Endometrium (tissue), 2 donors: Measurements from ENCODE around the gene DGKQ.

Experiments used
- FAIRE-seq: peaks from 2 replicates; lab custom pipeline; 2012; peaks lifted over from hg19 to GRCh38; lab: Jason Lieb, UNC
- donor health status: control.
- donor health status: control.

The DGKQ gene, protein sequence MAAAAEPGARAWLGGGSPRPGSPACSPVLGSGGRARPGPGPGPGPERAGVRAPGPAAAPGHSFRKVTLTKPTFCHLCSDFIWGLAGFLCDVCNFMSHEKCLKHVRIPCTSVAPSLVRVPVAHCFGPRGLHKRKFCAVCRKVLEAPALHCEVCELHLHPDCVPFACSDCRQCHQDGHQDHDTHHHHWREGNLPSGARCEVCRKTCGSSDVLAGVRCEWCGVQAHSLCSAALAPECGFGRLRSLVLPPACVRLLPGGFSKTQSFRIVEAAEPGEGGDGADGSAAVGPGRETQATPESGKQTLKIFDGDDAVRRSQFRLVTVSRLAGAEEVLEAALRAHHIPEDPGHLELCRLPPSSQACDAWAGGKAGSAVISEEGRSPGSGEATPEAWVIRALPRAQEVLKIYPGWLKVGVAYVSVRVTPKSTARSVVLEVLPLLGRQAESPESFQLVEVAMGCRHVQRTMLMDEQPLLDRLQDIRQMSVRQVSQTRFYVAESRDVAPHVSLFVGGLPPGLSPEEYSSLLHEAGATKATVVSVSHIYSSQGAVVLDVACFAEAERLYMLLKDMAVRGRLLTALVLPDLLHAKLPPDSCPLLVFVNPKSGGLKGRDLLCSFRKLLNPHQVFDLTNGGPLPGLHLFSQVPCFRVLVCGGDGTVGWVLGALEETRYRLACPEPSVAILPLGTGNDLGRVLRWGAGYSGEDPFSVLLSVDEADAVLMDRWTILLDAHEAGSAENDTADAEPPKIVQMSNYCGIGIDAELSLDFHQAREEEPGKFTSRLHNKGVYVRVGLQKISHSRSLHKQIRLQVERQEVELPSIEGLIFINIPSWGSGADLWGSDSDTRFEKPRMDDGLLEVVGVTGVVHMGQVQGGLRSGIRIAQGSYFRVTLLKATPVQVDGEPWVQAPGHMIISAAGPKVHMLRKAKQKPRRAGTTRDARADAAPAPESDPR

DNA sequence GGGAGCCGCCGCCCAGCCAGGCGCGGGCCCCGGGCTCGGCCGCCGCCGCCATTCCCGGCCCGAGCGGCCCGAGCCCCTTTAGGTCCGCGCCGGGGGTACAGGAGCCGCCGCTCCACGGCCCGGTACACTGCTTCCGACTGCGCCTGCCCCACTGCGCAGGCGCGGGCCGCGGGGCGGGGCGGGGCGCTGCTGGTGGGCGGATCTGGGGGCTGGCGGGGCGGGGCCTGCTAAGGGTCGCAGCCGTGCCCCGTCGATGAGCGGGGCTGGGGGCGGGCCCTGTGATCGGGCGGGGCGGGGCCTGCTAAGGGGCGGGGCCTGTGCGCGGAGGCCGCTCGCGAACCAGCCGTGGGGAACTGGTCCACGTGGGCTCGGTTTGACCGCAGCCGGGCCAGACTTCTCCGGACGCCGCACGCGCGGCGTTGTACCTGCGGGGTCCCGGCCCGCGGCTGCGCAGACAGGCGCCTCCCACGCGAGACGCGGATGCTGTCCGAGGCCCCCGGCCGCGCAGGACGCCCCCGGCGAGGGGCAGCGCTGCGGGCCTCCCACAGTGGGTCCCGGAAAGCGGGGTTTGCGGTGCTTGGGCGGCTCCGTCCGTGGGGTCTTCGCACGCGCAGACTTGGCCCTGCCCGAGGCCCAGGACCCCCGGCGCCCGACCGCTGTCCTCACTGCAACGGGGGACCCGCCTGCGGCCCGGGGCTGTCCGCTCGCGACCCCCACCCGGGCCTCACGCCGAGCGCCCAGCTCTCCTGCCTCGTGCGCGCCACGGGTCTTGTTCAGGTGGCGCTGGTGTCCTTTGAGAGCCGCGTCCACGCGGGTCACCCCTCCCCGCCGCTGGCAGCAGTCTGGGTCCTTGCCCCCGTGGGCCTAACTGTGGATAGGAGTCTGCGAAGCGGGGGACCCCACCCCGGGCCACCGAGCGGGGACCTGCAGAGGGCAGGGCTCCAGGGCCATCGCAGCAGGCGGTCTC is at the start of gene DGKQ:
Gene DGKQ, minus strand, starts transcription at position 139 of the 967 bp plus-strand sequence. Its CDS starts 87 bp downstream, at position 52.
- FAIRE-seq = no peak

DNA sequence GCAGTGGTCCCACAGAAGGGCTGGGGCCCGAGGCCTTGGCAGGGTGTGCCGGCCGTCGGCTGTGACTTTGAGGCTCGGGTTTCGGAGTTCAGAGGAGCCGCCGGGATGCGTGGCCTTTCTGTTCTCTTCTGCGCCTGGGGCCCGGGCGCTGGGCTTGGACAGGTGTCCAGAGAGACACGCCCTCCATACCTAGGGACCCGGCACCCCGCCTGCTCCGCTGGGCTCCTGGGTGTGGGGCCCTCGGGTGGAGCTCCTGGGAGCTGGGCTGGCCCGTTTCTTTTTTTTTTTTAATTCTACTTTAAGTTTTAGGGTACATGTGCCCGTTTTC is 49.3 kb upstream of the DGKQ start:
- no peak for FAIRE-seq

DNA sequence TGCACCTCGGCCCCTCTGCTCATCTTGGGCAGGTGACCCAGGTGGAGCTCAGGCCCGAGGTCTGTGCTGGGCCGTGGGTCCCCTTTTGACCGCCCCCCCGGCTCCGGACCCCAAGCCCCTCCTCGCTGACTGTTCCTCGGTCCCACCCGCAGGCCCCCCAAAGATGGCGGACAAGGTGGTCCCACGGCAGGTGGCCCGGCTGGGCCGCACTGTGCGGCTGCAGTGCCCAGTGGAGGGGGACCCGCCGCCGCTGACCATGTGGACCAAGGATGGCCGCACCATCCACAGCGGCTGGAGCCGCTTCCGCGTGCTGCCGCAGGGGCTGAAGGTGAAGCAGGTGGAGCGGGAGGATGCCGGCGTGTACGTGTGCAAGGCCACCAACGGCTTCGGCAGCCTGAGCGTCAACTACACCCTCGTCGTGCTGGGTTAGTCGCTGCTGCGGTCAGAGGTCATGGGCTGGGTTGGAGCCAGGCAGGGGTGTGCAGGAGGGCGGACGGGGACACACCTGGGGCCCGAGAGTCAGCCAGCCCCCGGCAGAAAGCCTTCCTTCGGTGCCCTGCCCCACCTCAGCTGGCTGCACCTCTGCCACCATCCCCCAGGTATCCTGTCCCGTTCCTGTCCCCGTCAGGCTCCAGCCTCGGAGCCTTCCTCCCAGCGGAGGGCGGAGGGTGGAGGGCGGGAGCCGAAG is 48.8 kb upstream of the DGKQ start:
- no peak for FAIRE-seq

DNA sequence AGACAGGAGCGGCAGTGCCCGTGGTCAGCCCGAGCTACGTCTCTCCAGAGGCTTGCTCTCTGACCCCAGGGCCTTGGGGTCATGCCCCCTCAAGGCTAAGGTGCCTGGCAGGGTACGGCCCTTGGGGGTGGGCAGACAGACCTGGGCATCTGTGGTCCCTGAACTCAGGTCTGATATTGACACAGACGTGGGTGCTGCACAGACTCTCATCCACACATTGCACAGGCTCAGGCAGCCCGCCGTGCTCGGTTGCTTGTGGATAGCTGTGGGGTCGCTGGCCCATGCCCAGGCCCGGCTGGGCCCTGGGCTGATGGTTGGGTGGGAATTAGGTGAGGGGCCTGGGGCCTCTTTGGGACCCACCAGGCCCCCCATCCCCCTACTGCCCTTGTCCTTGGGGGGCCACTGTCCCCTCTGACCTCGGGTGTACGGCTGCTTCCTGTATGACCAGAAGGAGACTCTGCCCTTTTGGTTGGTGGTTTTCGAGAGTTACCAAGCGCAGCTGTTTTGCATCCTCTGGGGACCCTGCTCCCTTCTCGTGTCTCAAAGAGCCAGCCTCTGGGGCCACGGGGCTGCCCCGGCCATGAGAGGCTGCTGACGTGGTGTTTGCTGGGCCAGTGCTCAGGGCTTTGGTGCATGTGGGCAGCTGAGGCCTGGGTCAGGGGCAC is 48.1 kb upstream of the DGKQ start:
- FAIRE-seq = no peak

DNA sequence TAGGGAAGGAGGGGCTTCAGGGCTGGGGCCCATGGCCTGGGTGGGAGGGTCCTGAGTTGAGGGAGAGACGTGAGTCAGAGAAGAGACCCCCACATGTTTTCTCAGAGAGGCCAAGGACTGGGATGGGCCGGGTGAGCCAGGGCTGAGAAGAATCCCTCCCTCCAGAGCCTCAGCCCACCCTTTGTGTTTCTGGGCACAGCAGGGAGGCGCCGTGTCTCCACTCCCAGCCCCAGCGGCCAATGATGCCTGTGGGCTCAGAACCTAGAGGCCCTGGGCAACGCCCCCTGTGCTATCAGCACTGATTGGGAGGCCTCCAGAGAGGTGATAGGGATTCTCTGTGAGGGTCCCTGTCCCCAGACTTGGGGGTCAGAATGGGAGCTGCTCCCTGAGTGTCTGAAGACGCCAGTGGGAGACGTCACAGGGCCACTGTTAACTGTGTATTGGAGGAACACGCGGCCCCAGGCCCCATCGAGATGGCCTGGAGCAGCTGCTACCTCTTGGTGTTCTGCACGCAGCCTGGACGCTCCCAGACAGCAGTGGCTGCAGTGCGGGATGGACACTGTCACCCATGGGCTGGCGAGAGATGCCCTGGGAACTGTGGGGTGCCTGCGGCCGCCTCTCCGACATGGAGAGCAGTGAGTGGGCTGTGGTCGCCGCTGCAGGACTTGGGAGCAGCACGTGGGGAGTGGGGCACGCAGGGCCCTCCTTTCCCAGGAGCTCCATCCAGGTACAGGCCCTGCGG is 46.5 kb upstream of the DGKQ start:
- FAIRE-seq = no peak

DNA sequence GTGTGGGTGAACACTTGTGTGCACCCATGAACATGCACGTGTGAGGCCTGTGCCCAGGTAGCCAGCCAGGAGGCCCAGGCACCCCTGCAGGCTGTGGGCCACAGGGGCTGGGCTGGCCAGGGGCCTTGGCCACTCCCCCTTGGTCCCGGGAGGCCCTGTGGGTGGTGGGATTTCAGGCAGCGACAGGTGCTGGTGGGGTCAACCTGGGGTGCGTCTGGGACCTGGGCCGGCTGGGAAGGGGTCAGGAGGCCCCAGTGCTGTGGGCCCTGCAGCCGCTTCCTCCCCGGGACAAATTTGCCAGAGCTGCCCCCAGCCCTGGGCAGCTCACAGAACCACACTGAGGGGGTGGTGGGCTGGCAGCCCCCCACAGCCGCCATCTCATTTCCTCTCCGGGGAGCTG is 46.0 kb upstream of the DGKQ start:
- no peak for FAIRE-seq

DNA sequence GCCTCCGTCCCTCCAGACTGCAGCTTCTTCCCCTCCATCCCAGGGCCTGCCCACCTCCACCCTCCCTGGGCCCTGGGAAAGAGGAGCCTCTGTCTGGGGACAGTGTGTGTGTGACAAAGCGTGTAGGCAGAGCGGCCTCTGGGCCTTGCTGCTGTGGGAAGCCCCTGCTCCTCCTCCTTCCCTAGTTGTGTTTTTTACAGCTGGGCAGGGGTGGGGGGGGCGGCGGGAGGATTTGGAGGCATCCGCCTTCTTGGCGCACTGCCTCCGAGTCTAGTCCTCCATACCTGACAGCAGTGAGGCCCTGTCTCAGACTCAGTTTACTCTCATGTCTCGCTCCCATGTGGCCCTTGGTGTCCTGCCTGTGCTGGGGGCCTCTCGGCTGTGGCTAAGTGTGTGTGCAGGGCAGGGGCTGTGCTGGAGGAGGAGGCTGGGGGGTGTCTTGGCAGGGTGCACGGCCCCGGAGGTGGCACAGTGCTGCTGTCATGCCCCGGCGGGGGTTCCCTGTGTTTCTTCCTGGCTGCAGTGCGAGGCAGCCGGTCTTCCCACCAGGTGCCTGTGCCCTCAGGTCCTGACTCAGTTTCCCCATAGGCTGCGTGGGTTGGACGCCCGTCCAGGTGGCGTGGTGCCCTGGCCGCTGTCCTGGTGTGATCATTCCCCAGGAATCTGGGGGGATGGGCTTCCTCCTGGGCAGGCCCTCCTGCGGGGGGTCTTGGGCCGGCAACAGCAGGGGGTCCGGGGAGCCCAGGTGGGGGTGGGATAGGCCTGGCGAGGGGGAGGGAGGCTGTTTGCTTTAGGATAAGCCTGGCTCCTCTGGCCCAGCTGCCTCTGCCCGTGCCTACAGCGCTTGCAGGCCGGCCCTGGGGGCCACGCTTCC is 45.0 kb upstream of the DGKQ start:
- no peak for FAIRE-seq

DNA sequence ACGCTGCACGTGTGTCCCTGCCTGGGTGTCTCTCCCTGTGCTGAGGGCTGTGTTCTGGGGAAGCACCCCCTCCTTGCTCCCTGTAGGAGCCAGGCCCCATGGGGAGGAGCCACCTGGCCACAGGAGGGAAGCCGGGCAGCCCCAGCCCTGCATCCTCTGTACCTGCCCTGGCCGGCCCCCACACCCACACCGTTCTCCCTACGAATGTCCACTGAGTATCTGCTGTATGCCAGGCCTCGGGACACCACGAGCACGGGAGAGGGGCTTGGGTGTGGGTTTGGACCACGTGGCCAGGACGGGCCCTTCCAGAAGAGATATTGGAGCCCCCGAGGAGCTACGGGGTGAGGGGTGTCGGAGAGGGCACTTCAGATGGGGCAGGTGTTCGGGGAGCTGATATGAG is 44.3 kb upstream of the DGKQ start:
- FAIRE-seq = no peak

DNA sequence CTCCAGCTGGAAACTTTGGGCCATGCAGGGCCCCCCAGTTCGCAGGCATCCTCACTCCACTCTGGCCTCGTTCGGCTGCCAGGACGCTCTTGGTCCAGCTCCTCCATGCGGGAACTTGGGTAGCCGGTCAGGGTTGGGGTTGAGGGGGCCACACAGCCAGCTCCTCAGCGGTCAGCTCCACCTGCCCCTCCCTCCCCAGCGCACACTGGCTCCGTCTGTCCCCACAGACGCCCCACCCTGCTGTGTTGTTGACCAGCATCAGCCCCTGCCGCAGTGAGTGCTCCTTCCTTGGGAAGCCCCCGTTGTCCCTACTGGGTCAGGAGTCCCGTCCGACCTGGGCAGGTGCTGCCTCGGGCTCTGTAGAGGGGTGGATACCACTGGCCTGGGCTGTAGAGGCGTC is 43.8 kb upstream of the DGKQ start:
- no peak for FAIRE-seq

DNA sequence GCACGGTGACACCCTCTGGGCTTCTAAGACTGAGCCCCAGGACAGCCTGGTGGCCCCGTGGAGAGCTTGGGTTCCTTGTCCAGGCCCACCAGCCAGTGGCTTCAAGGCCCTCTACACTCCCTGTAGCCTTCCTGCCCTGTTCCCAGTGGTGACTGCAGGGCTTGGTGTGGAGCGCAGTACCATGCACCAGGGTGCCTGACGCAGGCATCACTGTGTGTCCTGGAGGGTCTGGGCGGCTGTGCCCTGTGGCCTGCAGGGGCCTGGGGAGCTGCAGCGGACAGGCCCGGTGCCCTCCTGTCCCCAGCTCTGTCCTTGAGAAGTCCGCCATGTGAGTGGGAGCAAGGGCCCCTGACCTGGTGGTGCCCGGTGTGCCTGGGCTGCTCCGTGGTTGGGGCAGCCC is 42.4 kb upstream of the DGKQ start:
- no peak for FAIRE-seq

DNA sequence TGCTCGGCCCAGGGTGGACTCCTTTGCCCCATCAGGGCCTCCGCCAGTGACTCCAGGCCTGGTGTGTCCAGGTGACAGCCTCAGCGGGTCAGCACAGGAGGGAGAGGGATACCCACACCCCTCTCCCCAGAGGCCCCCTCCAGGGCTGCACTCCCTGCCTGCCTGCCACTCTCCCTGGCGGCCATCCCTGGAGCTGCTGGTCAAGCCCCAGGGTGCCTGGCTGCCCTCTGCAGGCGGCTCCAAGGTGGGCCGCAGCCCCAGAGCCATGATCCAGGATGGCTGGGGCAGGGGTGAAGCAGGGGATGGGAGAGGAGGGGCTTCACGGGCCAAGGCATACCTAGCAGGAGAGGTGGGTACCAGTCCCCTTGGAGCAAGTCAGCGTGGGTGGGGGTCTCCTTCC is 41.8 kb upstream of the DGKQ start:
- FAIRE-seq = no peak

DNA sequence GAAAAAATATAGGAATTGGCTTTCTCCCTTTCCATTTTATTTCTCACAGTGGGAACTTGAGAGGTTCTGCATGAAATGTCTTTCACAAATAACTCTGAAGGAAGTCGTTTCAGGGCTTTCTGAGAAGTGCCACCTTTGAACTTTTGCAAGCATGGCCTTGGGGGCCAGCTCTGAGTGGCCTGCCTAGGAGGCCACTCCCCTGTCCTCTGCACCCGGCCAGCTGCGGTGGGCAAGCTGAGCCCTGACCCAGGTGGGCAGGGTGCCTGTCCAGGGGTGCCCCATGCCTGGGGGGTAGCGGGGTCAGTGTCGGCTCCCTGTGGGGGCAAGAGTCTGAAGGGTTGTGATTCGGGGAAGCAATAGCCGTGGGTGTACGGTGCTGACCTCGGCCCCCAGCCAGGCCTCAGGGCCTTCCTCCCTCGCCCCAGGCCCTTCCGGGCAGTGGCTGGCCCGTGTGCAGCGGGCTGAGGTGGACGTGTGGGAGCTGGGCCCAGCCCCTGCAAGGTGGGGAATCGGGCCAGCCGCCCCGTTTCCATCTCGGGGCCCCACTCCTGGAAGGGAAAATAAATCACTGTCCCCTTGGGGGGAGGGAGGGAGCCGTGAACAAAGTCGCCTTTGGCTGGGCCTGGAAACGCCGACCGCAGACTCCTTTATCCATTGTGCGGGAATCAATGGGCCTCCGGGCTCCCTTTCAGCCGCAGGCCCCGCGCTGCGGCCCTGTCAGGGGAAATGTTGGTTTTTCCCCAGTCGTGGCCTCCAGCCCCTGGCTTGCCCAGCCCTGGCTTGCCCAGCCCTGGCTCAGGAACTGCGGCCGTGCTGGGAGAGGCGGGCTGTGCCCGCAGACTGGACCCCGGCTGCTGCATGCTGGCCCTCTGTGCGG is 41.2 kb upstream of the DGKQ start:
- no peak for FAIRE-seq

DNA sequence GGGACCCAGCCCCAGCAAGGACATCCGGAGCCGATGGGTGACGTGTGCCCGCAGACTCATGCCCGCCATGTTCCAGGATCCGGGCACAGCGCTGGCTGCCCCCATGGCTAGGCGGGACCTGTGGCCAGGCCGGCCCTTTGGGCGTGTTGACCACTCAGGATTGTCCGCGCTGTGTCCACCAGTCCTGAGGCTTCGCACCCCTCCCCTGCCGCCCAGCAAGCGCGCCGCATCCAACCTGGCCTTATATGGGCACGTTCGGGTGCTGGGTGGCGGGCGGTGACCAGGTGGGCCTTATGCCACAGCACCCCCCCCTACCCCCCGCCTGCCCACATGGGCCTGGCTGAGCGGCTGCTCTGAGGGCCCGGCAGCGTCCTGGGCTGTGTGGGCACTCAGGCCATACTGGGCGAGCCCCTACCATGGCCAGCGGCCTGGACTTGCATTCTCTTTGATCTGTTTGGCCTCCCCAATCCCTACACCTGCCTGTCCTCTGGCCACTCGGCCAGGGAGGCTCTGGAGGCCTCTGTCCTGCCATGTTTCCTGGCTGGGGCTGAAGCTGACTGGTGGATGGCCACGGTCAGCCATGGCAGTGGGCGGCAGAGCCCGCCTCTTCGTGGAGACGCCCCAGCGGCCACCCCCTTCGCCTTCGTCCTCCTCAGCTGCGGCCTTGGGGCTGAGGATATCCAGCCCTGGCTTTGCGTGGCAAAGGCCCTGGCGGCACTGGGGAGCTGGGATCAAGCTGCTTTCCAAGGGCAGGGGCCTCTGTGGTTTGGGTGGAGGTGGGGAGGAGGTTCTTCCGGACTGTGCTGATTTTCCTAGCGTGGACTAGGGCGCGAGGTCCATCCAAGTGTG is 40.1 kb upstream of the DGKQ start:
- FAIRE-seq = no peak

DNA sequence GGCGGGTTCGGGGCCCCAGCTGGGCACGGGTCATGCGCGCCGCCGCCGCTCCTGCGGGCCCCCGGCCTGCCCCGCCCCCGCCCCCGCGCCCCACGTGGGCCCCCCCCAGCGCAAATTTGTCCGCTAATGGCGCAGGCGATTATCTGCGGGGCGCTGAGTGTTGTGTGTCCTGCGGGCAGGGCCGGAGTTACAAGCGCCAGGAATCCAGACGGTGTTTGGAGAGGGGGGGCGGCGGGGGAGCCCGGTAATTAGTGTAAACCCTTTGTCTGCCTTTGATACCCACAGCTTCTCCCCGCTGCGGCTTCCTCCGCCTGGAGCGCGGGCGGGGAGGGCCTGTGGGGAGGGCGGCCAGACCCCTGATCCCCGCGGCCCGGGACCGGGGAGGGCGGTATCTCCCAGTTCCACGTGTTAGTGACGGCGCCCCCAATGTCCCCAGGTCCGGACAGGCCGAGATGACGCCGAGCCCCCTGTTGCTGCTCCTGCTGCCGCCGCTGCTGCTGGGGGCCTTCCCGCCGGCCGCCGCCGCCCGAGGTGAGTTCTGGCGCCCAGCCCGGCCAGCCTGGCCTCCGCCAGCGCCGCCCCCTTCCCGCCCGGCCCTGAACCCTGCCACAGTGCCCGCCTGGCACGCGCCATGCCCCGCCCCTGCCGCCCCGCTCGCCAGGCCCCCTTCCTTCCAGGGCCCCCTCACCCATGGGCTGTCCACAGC is 38.8 kb upstream of the DGKQ start:
- no peak for FAIRE-seq

DNA sequence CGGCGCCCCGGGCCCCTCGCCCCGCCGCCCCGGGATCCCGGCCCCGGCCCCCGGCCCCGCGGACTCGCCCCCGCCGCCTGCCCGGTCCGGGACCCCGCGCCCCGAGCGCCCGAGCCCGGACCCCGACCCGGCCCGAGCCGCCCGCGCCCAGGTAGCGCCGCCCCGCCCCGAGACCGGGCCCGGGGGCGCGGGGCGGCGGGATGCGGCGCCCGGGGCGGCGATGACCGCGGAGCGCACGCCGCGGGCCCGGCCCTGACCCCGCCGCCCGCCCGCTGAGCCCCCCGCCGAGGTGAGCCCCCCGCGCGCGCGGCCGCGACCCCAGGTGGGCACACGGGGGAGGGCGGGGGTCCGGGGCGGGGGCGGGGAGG is 38.3 kb upstream of the DGKQ start:
- FAIRE-seq = no peak

DNA sequence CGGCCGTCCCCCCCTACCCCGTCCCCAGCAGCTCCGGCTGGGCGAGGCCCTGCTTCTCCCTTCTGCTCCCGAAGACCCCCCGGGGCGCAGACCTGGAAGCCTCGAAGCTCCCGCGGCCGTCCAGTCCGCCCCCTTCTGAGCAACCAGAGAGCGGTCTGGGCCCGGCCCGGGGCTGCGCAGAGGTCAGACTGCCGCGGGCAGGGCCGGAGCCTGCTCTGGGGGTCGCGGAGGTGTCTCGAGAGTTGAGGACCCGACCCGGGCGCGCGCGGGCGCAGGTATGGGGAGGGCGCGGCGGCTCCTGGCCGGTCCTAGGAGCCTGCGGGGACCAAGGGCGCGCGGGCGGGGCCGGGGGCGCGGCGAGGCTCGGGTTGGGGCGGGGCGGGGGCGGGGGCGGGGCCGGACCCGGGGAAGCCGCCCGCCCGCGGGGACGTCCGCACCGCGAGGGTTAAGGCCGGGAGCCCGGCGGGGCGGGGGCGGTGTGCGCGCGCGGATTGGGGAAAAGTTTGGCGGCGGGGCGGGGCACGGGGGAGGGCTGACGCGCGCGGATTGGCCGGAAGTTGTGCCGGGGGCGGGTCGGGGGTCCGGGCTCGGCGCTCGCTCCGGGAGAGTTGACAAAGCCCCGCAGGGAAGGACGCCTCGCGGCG is 37.8 kb upstream of the DGKQ start, which contains the start of gene FGFRL1:
Gene FGFRL1, plus strand, starts transcription at position 605 of the 644 bp plus-strand sequence. CDS start 860 bp downstream, outside the sequence.
- FAIRE-seq = no peak
